Stimulated activated CD4-positive, alpha-beta T cell treated with anti-CD3 and anti-CD28 coated beads, Interleukin-1b, Interleukin-23, amount 100 ng/mL, for 1 hour (primary cell): ENCODE data around the gene SORCS2.
"Not testable (repeated sequence)": the region's sequence is repeated elsewhere in the genome, so short reads cannot be mapped to it uniquely, and the experiment has no call there.

Experiments used
- DNase-seq, 2 donors: peaks; one replicate each; pipeline ENCODE4 v3.0.0-alpha.2; 2020; ENCODE audit warnings: low read depth in 2 of 2

The SORCS2 gene

DNA sequence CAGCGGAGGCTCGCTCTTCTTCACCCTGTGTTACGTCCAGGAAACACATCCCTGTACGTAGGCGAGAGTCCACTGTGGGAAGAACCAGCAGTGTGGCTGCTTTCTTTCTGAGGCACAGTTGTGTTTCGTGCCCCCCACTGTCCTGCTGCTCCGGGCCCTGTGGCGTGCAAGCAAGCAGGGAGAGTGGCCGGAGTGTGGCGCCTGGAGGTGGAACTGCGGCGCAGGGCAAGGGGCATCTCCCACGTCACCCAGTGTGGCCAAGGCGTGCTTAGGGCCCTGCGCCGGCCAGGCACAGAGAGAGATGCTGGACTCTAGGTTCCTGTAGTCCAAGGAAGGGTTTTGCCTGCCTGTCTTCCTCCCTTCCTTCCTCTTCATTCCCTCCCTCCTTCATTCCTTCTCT is 255.7 kb downstream of the SORCS2 start:
- DNase-seq: no peak

DNA sequence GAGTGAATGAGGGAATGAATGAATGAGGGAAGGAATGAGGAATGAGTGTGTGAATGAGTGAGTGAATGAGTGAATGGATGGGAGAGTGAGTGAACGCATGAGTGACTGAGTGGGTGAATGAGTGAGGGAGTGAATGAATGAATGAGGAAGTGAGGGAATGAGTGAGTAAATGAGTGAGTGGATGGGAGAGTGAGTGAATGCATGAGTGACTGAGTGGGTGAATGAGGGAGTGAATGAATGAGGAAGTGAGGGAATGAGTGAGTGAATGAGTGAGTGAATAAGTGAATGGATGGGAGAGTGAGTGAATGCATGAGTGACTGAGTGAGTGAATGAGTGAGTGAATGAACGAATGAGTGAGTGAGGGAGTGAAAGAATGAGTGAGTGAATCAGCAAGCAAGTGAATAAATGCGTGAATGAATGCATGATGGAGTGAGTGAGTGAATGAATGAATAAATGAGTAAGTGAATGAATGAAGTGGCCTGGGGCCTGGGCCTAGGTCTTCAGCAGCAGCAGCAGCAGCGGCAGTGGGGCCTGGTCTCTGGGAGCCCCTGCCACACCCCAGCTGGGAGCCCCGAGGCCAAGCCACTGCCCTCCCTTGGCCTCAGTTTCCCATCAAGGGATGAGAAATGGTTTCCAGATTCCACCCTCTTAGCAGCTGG is 258.6 kb downstream of the SORCS2 start:
- DNase-seq: no peak

DNA sequence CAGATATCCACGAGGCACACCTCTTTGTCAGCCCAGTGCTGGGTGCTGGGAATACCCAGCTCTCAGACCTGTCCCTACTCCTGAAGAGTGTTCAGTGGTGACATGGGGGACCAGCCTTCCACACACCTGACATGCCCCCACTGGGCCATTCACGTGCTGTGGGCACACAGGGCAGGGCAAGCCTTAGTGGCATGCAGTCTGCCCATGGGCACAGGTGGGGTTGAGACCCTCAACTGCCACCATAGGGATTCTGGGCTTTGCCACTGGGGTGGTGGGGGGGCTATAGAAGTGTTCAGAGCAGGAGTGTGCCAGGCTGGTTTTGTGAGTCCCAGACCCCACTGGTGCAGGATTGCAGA is 259.1 kb downstream of the SORCS2 start:
- DNase-seq: no peak

DNA sequence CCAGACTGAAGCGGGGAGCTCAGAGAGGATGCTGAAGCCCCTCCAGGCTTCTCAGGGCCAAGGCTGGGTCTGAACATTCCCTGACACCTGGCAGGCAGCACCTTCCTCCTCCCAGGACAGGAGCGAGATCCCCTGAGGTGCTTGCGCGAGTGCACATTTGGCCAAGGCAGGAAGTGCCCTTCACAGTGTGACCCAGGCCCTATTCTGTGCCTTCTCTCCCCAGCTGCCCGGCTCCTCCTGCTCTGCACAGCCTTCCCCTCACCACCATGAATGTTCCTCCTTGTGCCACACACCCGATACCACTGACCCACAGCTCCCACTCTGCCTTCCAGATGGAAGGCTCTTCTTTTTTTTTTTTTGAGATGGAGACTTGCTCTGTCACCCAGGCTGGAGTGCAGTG is 259.5 kb downstream of the SORCS2 start:
- no peak for DNase-seq

DNA sequence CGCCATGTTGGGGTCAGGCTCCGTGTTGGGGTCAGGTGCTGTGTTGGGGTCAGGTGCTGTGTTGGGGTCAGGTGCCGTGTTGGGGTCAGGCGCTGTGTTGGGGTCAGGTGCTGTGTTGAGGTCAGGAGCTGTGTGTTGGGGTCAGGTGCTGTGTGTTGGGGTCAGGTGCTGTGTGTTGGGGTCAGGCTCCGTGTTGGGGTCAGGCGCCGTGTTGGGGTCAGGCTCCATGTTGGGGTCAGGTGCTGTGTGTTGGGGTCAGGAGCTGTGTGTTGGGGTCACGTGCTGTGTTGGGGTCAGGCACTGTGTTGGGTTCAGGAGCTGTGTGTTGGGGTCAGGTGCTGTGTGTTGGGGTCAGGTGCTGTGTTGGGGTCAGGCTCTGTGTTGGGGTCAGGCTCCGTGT is 260.5 kb downstream of the SORCS2 start:
- DNase-seq: not testable (repeated sequence)

DNA sequence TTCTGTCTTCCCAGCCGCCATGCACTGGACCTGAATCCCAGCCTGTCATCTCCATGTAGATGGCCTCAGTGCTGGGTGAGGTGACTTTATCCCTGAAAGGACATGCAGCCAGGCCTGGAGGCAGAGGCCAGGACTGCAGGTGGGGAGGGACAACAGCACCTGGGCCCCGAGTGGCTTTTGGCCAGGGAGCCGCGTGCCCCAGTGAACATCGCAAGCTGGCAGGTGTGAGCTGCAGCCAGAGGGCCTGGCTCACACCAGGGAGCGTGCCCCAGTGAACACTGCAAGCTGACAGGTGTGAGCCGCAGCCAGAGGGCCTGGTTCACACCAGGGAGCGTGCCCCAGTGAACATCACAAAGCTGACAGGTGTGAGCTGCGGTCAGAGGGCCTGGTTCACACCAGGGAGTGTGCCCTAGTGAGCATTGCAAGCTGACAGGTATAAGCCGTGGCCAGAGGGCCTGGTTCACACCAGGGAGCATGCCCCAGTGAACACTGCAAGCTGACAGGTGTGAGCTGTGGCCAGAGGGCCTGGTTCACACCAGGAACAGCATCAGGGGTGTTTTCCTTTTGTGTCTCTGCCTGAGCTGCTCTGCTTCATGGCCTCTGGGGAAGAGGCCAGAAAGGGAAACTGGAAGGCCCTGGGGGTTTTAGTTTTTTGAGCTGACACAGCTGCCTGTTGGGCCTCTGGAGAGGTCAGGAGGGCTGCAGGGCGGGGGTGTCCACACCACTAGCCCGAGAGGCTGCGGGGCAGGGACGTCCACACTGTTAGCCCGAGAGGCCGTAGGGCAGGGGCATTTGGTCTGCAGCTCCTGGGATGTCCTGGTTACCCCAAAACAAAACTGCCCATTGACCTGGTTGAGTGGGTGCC is 265.1 kb downstream of the SORCS2 start:
- DNase-seq: no peak

DNA sequence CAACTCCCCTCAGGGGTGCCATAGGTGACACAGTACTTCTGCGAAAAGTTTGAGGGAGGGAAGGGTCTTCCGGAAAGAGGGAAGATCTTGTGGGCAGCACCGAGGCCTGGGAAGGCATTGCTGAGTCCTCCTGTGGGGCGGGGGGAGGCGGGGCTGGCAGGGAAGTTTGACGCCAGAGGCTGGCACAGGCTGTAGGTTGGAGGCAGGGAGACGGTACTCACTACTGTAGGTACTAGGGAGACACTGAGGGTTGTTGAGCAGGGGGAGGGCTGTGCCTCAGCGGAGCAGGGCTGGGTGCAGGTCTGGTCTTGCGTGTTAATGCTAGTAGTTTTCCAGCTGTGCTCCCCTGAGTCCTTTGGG is 265.7 kb downstream of the SORCS2 start:
- DNase-seq: no peak

DNA sequence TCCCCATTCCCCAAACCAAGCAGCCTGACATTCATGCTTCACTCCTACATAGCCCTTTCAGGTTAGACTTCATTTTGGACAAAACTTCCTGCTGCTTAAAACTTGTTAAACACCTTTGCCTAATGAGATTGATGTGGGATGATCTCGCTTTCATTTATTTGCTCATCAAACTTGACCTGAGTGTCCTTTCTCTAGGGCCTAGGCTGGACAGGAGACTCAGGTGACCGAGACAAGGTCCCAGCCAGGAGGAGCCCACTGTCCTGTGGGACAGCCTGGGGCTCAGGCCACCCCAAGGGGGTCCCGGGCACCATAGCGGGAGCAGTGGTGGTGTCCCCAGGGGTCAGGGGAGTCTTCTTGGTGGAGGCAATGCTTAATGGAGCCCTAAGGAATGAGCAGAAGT is 266.1 kb downstream of the SORCS2 start:
- no peak for DNase-seq

DNA sequence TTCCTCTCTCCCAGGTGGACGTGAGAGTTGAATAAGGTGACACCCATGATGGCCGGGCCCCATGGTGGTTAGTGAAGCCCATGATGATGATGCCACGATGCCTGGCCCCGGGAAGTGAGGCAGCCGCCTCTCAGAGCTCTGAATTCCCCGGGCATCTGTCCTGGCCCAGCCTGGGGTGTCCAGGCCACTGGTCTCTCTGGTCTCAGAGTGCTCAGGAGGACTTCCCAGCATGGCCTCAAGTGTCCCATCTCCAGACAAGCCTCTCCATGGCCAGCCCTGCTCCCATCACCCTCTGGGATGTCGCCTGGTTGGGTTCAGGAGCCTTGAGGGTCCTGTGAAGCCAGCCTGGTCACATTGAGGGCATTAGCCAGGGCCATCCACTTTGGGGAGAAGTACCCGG is 267.1 kb downstream of the SORCS2 start:
- DNase-seq: no peak

DNA sequence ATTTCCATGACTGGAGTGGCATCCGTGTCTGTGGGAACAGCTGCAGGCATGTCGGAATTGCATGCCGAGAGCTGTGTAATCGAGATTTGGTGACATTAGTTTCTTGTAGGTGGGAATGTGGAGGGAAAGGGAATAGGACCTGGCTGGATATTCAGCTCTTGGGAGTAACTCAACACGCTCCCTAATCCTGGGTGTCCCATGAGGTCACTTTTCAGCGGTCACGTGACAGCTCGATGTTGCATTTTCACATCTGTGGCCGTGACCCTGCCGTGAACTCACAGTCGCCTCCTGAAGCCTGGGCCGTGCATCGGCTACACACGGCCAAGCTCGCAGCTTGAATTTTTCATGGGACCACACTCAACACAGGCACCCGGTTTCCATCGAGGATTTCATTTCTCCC is 268.2 kb downstream of the SORCS2 start:
- no peak for DNase-seq

DNA sequence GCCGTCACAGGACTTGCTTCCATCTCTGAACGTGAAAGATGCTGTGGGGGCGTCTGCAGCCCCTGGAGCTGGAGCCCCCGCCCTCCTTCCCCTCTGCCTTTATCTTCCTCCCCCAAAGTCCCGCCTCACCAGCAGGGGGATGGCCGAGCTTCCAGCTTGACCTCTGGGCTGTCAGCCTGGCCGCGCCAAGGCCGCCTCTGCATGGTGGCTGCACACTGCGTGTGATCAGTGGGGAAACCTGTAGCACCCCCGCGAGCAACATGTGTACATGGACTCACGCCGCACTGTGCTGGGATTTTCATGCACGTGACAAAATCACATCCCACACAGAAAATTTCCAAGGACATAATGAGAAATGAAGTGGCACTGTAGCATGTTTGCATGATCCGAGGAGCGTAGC is 268.9 kb downstream of the SORCS2 start:
- no peak for DNase-seq

DNA sequence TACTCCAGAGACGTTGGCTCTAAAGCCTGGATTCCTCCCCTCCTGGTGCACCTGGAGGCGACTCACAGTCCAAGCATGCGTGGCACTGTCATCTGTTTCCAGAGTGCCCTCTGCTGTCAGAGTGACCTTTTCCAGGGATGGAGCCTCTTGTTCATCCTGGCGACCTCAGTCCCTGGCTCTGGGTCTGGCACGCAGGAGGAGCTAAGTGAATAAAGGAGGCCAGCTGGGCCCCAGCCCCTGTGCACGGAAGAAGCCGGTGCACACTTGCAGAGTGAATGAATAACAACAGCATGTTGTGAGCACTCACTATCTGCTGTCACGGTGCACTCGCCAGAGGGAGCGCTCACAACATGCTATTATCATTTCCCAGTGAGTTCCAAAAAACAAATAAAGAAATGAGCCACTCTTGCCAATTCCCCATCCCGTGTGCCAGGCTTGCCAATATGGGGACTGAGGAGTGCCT is 270.2 kb downstream of the SORCS2 start:
- no peak for DNase-seq

DNA sequence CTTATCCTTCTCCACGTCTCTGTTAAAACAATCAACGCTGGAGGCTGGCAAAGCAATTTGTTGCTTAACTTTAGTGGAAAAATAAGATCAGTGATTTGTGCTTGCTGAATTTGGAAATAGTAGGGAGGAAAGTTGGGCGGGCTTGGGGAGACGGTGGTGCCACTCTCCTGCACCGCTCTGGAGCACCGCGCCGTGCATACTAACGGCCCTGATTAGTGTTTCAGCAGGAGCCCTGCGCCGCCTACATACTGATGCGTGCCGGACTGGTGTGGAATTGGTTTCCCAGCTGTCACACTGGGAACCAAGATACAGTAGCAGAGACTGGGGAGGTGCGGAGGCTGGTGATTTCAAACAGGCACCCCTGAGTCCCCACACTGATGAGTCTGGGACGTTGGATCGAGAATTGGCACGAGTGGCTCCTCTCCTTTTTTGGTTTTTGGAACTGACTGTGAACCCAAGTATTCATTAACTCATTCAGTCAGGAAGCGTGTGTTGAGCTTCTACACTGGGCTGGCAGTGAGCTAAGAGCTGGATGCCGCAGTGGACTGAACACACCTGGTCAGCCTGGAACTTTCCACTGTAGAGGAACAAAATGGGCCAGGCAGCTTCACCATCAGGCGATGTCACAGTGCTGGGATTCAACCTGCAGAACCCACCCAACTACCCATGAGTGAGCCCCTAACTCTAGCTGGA is 271.4 kb downstream of the SORCS2 start:
- DNase-seq: no peak

DNA sequence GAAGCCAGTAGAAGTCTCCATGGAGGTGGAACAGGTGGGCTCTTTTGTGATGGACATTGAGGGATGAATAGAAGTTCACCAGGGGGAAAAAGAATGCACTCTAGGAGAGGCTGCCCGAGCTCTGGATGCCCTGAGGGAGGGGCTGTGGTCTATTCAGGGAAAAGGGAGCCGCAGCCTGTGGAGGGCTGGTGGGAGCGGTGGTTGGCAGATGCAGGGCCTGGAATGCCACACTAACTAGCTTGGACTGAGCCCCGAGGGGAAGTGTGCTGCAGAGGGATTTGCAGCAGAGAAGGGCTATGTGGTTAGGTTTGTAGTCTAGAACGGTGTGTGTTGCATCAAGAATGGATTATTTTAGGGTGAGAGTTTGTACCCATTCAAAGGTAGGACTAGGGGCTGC is 271.9 kb downstream of the SORCS2 start:
- no peak for DNase-seq

DNA sequence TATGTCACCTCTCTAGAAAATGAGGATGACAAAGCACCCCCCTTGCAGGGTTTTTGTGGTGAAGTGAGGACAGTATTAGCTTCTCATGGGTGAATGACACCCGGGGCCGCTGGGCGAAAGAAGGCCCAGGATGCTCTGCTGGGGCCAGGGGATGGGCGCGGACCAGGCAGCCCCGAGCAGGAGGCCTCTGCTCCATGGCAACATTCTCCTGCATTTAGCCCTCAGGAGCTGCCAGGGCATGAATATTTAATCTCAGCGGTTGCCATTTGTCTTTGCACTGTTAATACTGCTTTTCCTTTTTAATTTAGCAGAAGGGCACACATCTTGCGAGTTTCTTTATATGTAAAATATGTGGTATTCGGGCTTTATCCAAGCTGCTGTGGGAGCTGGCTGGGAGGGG is 272.7 kb downstream of the SORCS2 start:
- no peak for DNase-seq

DNA sequence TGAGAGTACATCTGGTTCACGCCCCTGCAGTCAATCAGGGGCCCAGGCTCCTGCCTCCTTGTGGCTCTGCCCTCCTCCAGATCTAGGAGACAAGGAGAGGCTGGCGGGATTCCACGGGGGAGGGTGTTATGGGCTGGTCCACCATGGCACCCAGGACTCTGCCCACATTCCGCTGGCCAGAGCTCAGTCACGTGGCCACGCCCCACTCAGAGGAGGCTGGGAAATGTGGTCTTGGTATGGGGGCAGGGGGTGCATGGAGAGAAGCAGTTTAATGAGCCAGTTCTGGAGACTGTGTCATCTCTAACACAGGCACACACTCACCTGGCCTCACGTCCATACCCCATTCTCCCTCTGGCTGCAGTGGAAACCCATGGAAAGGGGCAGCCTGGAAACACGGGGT is 273.9 kb downstream of the SORCS2 start:
- no peak for DNase-seq

DNA sequence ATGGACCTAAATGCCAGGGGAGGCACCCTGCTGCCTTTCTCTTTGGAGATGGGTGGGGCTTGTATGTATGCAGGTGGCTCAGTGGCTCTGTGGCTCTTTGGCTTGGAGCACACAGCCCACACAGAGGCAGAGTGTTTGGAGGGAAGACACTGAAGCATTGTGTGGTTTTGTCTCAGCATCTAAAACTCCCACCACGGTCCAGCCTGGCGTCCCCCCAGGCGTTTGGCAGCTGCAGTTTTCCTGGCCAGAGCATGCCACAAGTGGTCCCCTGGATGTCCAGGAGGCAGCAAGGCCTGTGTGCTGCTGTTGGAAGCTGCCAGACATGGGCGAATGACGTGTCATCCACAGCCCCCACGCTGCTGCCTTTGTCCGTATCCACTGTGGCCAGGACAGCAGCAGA is 274.6 kb downstream of the SORCS2 start:
- DNase-seq: no peak

DNA sequence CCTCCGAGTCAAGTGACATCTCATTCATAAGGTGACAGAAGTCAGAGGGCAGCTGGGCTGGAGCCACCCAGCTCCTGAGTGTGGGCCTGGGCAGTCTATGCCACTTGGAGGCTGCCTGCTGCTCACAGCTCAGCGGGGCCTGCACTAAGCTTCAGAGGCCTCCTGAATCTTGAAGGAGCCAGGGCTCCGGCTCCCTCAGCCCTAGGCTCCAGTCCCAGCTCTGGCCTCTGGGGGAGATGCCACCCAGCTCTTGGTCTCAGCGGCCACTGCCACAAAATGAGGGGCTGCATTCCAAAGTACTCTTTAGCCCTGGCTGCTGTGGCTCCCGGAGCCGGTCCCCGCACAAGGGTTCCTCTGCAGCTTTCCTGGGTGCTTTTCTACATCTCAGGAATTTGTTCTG is 275.1 kb downstream of the SORCS2 start:
- no peak for DNase-seq

DNA sequence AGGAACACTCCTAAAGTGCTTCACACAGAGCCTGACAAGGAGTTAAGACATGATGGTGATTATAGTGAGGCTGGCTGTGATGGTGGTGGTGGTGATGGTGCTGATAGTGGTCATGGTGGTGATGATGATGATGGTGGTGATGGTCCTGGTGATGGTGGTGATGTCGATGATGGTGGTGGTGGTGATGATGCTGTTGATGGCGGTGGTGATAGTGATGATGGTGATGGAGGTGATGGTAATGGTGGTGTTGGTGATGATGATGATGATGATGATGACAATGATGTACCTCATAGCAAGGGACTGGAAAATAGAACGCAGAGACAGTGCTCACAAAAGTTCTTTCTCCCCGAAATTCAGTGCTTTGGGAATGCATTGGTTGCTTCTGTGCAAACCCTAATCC is 276.7 kb downstream of the SORCS2 start:
- DNase-seq: no peak

DNA sequence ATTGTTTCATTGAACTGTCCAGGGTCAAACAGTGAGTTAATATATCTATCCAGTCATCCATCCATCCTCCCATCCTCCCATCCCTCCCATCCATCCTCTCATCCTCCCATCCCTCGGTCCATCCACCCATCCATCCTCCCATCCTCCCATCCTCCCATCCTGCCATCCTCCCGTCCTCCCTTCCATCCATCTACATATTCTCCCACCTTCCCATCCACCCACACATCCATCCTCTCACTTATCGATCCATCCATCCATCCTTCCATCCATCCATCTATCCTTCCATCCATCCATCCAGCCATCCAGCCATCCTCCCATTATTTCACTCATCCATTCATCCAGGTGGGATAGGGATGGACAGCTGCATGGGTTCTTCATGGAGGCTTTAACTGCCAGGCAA is 277.8 kb downstream of the SORCS2 start:
- no peak for DNase-seq

DNA sequence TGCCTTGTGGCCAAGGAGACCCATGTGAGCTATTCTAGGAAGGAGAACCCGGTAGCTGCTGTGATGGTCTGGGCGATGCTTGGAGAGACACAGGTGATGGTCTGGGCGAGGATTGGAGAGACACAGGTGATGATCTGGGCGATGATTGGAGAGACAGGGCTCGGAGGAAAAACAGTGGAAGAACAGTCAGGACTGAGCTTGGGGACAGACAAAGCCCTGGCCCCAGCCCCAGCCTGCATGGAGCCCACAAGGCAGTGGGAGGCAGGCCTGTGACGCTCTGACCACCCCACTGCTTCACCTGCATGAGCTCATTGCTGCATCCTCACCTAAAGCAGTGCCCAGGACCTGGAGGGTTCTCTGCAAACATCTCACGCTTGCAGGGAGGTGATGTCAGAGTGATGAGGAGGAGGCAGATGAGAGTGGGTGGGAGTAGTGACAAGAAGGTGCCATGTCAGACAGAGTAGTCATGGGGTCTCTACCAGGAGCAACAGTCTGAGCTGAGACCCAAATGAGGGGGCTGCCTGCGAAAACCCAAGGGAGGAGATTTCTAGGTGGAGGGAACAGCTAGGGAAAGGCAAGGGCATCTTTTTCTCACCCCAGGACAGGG is 278.3 kb downstream of the SORCS2 start:
- DNase-seq: no peak

DNA sequence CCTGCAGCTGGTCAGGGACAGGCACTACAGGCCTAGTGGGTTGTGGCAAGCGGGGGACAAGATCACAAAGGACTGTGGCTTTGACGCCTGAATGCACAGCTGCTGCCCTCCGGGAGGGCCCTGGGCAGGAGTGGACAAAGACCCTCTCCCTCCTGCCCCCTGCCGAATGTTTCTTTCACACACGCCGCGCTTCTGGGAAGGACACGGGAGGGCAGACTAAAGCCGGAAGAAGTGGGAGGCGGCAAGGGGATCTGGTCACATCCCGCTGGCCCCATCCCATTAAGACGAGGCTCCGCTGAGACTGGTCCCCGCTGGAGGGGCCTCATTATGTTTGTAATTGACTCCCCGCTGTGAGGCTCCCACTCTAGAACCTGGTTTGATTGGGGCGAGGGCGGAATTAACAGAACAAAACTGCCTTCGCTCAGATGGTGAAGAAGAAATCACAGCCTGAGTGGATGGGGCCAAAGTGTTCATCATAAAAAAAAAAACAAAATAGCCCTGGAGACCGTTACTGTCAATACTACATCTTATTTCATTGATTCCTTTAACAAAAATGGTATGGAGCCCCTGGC is 280.2 kb downstream of the SORCS2 start:
- DNase-seq: no peak
